ENCODE data around the gene CXCR5. TPM values are rescaled to one million over a fixed set of nuclear protein-coding genes. Genes with fewer than 3 reads are reported as not detected.

CXCR5 gene
- total RNA-seq, 1 donor from 2014 or later, result not detected

DNA sequence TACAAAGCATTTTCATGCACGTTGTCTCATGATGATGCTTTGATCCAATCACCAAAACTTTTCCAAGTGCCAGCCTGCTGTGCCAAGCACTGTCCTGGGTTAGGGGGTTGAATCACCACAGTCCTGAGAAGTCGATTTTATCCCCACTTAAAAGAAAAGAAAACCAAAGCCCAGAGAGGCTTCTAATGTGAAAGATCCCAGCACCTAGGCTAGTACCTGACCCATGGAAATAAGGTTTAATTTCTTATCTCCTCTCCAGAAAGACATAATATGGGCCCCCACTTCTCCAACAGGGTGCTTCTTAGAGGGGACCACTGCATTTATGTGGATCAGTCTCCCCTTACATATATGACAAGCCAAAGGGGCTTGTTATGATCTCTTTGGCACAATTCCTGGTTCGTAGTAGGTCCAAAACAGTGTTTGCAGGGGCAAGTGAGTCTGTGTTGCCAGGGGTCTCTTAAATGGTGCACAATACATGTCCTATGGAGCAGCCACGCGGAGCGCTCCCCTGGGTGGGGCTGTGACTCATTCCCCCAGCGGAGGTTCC is 43.9 kb downstream of the CXCR5 start:
- no peak for DNase-seq (ENCODE audit: low spot score)

DNA sequence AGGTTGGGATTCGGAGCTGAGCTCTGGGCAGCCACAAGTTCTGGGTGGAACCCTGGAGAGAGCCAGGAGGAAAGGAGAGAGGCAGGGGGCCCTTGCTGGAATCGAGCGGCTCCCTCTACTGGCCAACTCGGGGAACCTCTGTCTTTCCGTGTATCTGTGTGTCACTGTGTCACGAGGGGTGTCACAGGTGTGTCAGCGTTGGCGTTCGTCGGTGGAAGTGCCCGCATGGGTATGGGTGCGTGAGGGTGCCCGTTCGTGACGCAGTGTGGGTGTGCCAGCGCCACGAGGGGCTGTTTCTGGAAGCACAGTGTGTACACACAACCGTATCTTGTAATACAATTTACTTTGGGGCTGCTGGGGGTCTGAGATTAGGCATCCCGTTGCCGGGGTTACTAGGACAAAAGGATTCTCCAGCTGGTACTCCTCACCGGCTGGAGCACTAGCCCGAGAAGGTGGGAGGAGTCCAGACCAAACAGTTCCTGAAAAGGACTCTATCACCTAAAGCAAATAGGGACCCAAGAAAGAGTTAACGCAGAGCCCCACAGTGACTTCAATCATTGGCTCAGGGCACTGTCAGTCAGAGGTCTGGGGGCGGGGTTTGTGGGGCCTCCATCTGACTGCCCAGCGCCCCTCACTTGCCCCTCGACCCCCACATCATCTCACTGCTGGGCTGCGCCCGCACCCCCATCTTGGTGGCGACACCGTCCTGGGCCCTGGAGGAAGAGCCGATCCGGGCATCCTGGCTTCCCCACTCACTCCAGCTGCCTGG is 44.6 kb downstream of the CXCR5 start:
- peak; percentile 96 for DNase-seq (ENCODE audit: low spot score)

DNA sequence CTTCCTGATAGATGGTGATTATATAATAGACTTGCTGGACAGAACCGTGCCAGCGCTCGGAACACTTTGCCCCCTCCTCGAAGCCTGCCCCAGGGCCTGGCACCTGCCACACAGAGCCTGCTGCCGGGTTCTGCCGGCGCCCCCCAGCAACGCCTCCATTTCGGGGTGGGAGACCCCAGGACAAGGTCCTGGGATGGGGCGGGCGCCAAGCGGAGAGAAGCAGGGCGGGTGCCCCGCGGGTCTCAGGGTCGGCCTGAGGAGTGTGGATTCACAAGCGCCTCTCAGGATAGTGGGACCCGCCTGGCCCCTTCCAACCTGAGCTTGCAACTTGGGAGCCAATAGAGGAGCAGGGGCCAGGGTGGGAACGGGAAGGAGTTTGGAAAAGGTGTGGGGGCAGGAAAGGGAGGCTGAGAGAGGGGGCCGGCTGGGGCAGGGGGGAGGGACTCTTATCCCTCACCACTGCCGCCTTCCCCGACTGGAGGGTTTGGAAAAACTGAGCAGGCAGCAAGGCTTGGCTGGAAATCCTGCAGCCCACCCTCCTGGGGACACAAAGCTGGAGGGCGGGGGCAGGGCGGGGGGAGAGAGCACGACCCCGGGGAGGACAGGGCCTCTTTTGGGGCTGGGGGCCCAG is 45.3 kb downstream of the CXCR5 start:
- DNase-seq (ENCODE audit: low spot score), result peak; percentile 72

DNA sequence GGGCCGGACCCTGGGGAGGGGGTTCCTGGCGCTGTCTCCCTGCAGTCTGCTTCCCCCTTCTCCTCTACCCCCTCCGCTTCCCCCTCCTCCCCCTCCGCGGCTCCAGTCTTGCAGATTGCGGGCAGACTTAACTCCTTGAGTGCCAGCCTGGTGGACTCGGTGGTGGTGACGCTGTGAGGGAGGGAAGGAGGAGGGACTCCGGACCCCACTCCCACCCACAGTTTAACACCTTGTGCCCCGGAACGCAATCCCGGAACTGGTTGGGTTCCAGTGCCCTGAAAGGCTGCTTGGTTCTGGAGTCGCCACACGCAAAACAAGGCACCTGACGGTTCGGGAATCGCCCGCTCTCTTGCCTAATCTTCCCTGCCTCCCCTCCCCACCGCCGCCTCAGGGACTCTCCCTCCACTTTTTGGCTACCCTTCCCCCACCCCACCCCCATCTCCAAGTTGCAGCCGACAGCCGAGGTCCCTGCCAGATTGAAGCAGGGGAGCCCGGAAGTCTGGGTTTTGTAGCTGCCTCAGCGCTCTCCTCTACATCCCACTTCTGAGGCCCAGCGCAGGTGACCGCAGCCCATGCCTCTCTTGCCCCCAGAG is 45.9 kb downstream of the CXCR5 start:
- DNase-seq (ENCODE audit: low spot score), result peak; percentile 93

DNA sequence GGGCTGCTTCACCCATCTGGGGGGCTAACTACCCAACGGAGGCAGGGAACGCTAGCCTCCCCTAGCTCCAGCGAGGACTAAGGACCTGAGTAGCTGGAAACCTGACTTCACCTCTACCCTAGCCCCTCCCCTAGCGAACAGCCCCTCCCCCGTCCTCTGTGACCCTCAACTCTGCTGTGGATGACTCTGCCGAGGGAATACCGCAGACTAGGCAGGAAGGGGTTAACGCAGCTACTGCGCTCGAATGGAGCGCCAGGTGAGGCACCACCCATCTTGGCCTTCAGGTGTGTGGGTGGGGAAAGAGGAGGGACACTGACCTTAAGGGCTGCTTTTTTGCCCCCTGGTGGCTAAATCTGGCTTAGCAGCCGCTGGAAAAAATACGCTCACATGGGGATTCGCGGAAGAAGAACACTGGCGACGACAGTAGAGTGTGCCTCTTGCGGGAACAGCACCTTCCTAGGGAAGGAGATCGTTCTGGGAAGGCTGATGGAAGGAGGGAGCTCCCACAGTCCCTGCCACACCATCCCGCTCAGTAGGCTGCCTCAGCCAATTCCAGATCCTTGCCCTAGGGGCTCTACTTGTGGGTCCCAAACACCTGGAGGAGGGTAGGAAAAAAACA is 46.5 kb downstream of the CXCR5 start:
- peak; percentile 94 for DNase-seq (ENCODE audit: low spot score)

DNA sequence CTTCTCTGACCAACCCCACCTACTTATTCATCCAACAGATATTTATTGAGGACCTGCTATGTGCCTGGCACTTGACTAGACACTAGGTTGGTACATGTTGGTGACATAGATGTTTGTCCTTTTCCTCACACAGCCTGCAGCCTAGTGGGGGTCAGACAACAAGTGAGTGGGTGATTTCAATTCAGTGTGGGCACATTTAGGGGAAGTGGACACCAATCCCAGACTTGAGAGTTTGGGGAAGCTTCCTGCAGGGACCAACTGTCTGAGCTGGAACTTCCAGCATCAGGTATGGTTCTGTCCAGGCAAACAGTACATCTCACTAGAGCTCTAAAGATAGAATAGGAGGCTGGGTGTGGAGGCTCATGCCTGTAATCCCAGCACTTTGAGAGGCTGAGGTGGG is 47.9 kb downstream of the CXCR5 start:
- no peak for DNase-seq (ENCODE audit: low spot score)

DNA sequence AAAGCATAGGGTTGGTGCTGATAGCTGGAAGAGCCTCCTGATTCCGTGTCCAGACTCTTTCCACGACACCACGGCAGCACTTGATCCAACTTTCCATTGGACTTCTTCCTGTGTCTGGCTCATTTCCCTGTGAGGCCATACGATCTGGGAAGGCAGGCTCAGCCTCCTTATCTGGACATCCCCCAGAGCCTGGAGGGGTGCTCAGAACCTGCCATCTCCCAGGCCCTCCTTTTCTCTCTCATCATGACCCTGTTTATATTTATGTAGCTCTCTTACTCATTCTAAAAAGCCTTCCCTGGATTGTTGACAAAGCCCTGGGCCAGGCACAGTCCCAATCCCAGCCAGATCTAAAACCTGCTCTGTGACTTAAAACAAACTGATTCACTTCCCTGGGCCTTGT is 49.8 kb downstream of the CXCR5 start:
- DNase-seq (ENCODE audit: low spot score), result peak; percentile 61

DNA sequence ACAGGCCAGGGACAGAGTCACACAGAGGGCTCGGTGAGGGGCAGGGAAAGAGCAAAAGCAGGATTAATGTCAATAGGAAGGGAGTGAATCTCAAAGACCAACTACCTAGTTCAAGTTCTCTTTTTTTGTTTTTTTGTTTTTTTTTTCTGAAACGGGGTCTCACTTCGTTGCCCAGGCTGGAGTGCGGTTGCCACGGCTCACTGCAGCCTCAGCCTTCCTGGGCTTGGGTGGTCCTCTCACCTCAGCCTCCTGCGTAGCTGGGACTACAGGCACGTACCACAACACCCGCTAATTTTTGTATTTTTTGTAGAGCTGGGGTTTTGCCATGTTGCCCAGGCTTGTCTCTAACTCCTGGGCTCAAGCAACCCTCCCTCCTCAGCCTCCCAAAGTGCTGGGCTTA is 51.7 kb downstream of the CXCR5 start:
- DNase-seq (ENCODE audit: low spot score), result no peak

DNA sequence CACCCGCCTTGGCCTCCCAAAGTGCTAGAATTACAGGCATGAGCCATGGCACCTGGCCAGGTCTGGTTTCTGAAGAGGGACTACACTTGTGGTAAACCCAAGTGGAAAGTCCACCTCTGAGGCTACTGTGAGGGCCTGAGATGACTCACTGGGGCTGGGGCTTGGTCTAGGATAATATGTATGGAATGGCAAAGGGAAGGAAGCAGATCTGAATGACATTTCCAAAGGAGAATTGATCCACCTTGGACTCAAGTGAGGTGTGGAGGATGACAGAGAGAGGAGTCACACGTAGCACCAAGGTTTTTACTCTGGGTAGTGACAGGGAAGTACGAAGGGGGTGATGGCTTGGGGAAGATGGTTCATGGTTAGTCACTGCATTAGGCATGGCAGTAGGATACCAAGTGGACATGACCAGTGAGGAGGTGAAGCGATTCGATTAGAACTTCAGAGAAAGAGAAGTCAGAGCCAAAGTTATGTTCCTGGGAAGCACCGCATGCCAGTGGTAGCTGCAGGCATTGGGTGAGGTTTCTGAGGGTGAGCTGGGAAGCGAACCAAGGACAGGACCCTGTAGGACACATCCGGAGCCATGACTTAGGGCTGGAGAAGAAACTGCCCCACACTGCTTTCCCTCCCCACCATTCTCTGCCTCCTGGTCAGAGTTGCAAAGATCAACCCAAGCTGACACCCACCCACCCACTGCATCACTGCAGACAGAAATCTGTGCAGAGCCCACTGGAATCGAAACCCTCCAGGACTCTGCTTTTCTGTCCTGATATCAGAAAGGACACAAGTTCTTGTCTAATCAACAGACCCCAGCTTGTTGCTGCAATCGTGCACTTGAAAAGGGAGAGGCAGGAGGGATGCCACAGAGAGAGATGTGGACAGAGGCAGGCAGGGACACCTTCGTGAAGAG is 55.1 kb downstream of the CXCR5 start:
- DNase-seq (ENCODE audit: low spot score), result no peak

DNA sequence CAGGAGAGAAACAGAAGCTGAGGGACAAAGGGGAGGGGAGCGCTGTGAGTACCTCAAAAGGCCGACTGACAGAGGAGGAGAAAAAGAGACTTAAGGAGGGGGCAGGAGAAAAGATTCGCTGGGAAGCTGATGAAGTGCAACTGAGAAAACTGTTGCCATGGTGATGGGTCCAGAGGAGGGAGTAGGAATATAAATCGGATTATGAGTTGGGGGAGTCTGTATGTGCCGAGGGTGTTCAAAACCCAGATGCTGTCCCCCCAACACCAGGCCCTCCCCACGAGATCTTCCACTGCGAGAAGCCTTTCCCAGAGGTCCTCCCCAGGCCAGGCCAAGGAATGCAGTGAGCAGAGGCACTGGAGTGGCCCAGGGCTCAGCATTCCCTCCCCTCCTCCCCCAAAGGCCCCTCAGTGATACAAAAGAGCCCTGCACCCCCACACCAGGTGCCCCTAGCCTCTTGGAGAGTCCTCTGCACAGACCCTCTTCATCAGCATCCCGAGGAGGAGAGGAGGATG is 55.8 kb downstream of the CXCR5 start:
- DNase-seq (ENCODE audit: low spot score), result no peak

DNA sequence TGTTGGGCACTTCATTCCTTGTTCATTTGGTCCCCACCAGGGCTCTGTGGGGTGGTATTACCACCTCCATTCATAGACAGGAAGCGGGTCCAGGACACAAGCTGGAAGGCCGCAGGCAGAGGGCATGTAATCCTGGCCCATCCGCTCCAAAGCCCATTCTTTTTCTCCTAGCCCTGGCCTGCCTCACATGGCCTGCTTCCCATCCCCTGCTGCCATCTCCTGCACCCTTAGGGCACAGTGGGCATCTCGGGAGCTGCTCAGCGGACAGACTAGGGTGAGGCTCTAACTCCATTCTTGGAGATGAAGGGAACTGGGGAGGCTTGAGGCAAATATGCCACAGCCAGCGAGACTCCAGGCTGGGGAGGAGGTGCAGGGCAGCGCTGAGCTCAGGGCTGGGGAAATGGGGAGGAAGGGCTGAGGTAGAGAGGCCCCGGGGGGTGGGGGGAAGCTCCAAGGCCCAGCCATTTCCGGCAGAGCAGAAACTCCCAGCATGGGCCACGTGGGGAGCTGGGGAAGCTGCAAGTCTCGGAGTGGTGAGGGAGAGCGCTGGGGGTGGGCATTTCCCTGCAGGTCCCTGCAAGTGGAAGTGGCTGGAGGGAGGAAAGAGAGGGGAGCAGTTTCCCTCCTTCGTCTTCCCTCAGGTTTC is 56.4 kb downstream of the CXCR5 start:
- peak; percentile 54 for DNase-seq (ENCODE audit: low spot score)

DNA sequence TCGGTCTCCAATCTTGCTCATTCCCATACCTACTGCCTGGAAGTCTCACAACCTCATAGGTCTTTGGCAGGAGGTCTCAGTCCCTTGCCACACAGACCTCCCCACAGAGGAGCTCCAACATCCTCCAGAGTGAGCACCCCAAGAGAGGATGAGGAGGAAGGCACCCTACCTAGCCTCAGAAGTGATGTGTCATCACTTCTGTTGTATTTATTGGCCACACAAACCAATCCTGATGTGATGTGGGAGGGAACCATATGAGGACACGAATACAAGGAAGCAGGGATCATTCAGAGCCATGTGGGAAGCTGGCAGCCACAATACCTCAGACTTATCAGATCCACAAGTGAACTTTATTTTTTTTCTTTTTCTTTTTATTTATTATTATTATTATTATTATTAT is 63.4 kb downstream of the CXCR5 start:
- DNase-seq (ENCODE audit: low spot score), result no peak

Other genes with a start within 250 kb of the CXCR5 start
- gene TREH, start 204.2 kb upstream of the CXCR5 start, total RNA-seq, result 0.44 TPM
- gene DDX6, start 92.7 kb upstream of the CXCR5 start, total RNA-seq, result 174 TPM
- gene BCL9L, start 42.0 kb downstream of the CXCR5 start, total RNA-seq, result 87.8 TPM
- gene UPK2, start 72.4 kb downstream of the CXCR5 start, total RNA-seq, result 240 TPM
- gene FOXR1, start 87.9 kb downstream of the CXCR5 start, total RNA-seq, result not detected
- gene CENATAC, start 114.2 kb downstream of the CXCR5 start, total RNA-seq, result 51.6 TPM
- gene RPS25, start 134.5 kb downstream of the CXCR5 start, total RNA-seq, result 1,353 TPM
- gene TRAPPC4, start 134.9 kb downstream of the CXCR5 start, total RNA-seq, result 72.4 TPM
- gene SLC37A4, start 147.0 kb downstream of the CXCR5 start, total RNA-seq, result 16.9 TPM
- 162 TPM for gene HYOU1, start 173.3 kb downstream of the CXCR5 start, total RNA-seq
- 38.6 TPM for gene VPS11, start 183.9 kb downstream of the CXCR5 start, total RNA-seq
- gene HMBS, start 201.0 kb downstream of the CXCR5 start, total RNA-seq, result 26.4 TPM
- gene DPAGT1, start 218.0 kb downstream of the CXCR5 start, total RNA-seq, result 45.4 TPM
- 10.1 TPM for gene C2CD2L, start 223.5 kb downstream of the CXCR5 start, total RNA-seq
- 28.8 TPM for gene HINFP, start 237.7 kb downstream of the CXCR5 start, total RNA-seq

Measured in ureter (tissue), 1 donor.